Liver (tissue), 9 donors: ENCODE results near the gene NOX3. TPM values are rescaled to one million over a fixed set of nuclear protein-coding genes. Genes with fewer than 3 reads are reported as not detected.

Experiments used
- DNase-seq: peaks from one replicate; pipeline ENCODE4 v3.0.0-alpha.2; 2017; ENCODE audit warnings: low spot score
- H3K27ac ChIP-seq, 2 donors: one replicate each; pipeline ENCODE4 v1.7.0; 2013; ENCODE audit warnings: inconsistent platforms in 2 of 2, low read length in 2 of 2, control low read depth in 1 of 2, low read depth in 1 of 2, mild to moderate bottlenecking in 1 of 2
- H3K27me3 ChIP-seq, 4 donors: one replicate each; pipeline versions ENCODE4 v1.6.1 to v1.7.0; 2013; ENCODE audit warnings: low read length in 3 of 4, inconsistent platforms in 1 of 4, mild to moderate bottlenecking in 1 of 4, moderate library complexity in 1 of 4; ENCODE audit not compliant: control insufficient read depth in 4 of 4, insufficient read depth in 4 of 4
- H3K36me3 ChIP-seq, 4 donors: one replicate each; pipeline versions ENCODE4 v1.6.1 to v1.7.0; 2013; ENCODE audit warnings: low read length in 3 of 4, mild to moderate bottlenecking in 3 of 4, low read depth in 1 of 4, moderate library complexity in 1 of 4; ENCODE audit not compliant: control insufficient read depth in 4 of 4, insufficient read depth in 3 of 4
- H3K4me1 ChIP-seq, 4 donors: one replicate each; pipeline versions ENCODE4 v1.6.1 to v1.7.0; 2013; ENCODE audit warnings: low read length in 3 of 4, mild to moderate bottlenecking in 3 of 4, moderate library complexity in 1 of 4; ENCODE audit not compliant: control insufficient read depth in 4 of 4, insufficient read depth in 4 of 4
- H3K4me3 ChIP-seq, 3 donors: one replicate each; pipeline versions ENCODE4 v1.6.1 to v1.7.0; 2013; ENCODE audit warnings: low read length in 3 of 3, control low read depth in 1 of 3, low read depth in 1 of 3, mild to moderate bottlenecking in 1 of 3
- H3K9ac ChIP-seq, 2 donors: one replicate each; pipeline ENCODE4 v1.7.0; 2013; ENCODE audit warnings: low read length in 2 of 2, mild to moderate bottlenecking in 2 of 2, moderate library complexity in 2 of 2, control low read depth in 1 of 2, low read depth in 1 of 2
- H3K9me3 ChIP-seq, 4 donors: one replicate each; pipeline versions ENCODE4 v1.6.1 to v1.7.0; 2013; ENCODE audit warnings: low read length in 3 of 4; ENCODE audit not compliant: control insufficient read depth in 4 of 4
- CTCF ChIP-seq: fragments of 150-350 bp; IDR thresholded peaks from 2 replicates; pipeline ENCODE4 v1.5.1; 2017; ENCODE audit warnings: improper control_type of control experiment, low read depth, low read length; ENCODE audit not compliant: missing input control
- EGR1 ChIP-seq, 2 donors: IDR thresholded peaks; 2 replicates each; pipeline ENCODE4 v1.6.1; 2016 to 2018; ENCODE audit warnings: antibody characterized with exemption in 2 of 2, low read depth in 2 of 2
- FOXA1 ChIP-seq: IDR thresholded peaks from 2 replicates; pipeline ENCODE4 v1.6.1; 2016; ENCODE audit warnings: antibody characterized with exemption
- FOXA2 ChIP-seq: IDR thresholded peaks from 2 replicates; pipeline ENCODE4 v1.6.1; 2016; ENCODE audit warnings: antibody characterized with exemption
- GABPA ChIP-seq, 2 donors: IDR thresholded peaks in 1 of 2; conservative IDR thresholded peaks in 1 of 2; 2 replicates each; pipeline ENCODE4 v1.6.1; 2016; ENCODE audit warnings: antibody characterized with exemption in 2 of 2, mild to moderate bottlenecking in 1 of 2, moderate library complexity in 1 of 2
- HNF4A ChIP-seq, 2 donors: conservative IDR thresholded peaks; 2 replicates each; pipeline ENCODE4 v1.6.1; 2016; ENCODE audit warnings: antibody characterized with exemption in 2 of 2, mild to moderate bottlenecking in 2 of 2
- HNF4G ChIP-seq: IDR thresholded peaks from 2 replicates; pipeline ENCODE4 v1.6.1; 2016; ENCODE audit warnings: antibody characterized with exemption
- JUND ChIP-seq, 2 donors: IDR thresholded peaks; 2 replicates each; pipeline ENCODE4 v1.6.1; 2016; ENCODE audit warnings: antibody characterized with exemption in 2 of 2
- MAX ChIP-seq: IDR thresholded peaks from 2 replicates; pipeline ENCODE4 v1.6.1; 2016; ENCODE audit warnings: antibody characterized with exemption
- NR2F2 ChIP-seq: IDR thresholded peaks from 2 replicates; pipeline ENCODE4 v1.6.1; 2016; ENCODE audit warnings: antibody characterized with exemption
- RAD21 ChIP-seq, 2 donors: IDR thresholded peaks; 2 replicates each; pipeline ENCODE4 v1.6.1; 2016; ENCODE audit warnings: antibody characterized with exemption in 2 of 2, mild to moderate bottlenecking in 2 of 2
- REST ChIP-seq: IDR thresholded peaks from 2 replicates; pipeline ENCODE4 v1.6.1; 2016; ENCODE audit warnings: antibody characterized with exemption, mild to moderate bottlenecking
- RXRA ChIP-seq, 2 donors: IDR thresholded peaks; 2 replicates each; pipeline ENCODE4 v1.6.1; 2017 to 2018; ENCODE audit warnings: antibody characterized with exemption in 2 of 2, mild to moderate bottlenecking in 1 of 2
- SP1 ChIP-seq: IDR thresholded peaks from 2 replicates; pipeline ENCODE4 v1.6.1; 2018; ENCODE audit warnings: antibody characterized with exemption, mild to moderate bottlenecking
- TAF1 ChIP-seq: conservative IDR thresholded peaks from 2 replicates; pipeline ENCODE4 v1.6.1; 2016; ENCODE audit warnings: antibody characterized with exemption, mild to moderate bottlenecking
- YY1 ChIP-seq: IDR thresholded peaks from 2 replicates; pipeline ENCODE4 v1.6.1; 2016; ENCODE audit warnings: antibody characterized with exemption, mild to moderate bottlenecking
- ZBTB33 ChIP-seq: IDR thresholded peaks from 2 replicates; pipeline ENCODE4 v1.6.1; 2016; ENCODE audit warnings: antibody characterized with exemption
- WGBS: extraction: QIAGEN DNeasy Blood & Tissue Kit; methylation state at CpG from one replicate; pipeline ENCODE4 v1.1.7; 2013; 5-methylcytosine and 5-hydroxymethylcytosine counted together
- polyA plus RNA-seq, 2 donors: library from polyadenylated mRNA; stranded (reverse) in 1 of 2; unstranded in 1 of 2; fragments of 200-250 nt in 1 of 2; fragments of >200 nt in 1 of 2; fragmentation: Nextera tagmentation in 1 of 2; extraction: Ambion mirVana in 1 of 2; gene quantifications; one replicate each; pipeline versions ENCODE4 v1.2.1 to v1.2.3, GENCODE V29; 2013 to 2015
- total RNA-seq, 2 donors: library from RNA; depleted of rRNA; stranded (reverse); fragments of >200 nt; gene quantifications; one replicate each; pipeline ENCODE4 v1.2.3, GENCODE V29; 2014
- TF ChIP-seq, protein P1 (sequence below): IDR thresholded peaks from 2 replicates; pipeline ENCODE4 v1.6.1; 2016; ENCODE audit warnings: antibody characterized with exemption
- donor health status: healthy.
- donor health status: healthy.
- donor health status: healthy.
- donor health status: healthy.
- donor health status: healthy.

Gene NOX3
- total and polyA plus RNA-seq, 4 donors: not detected

DNA sequence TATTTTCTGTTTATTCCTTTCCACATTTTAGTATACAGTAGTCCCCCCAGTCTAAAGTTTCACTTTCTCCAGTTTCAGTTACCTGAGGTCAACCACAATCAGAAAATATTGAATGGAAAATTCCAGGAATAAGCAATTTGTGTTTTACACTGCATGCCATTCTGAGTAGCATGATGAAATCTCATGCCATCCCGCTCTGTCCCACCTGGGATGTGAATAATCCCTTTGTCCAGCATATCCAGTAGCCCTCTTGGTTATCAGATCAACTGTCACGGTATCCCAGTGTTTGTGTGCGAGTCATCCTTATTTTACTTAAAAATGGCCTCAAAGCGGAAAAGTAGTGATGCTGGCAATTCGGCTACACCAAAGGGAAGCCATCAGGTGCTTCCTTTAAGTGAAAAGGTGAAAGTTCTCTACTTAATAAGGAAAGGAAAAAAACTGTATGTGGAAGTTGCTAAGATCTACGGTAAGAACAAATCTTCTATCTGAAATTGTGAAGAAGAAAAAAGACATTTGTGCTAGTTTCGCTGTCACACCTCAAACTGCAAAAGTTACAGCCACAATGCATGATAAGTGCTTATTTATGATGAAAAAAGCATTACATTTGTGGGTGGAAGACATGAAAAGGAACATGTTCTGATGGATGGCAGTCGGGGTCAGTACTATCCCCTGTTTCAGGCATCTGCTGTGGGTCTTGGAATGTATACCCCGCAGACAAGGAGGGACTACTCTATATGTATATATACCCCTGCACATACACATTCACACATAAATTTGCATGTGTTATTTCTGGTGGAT, 11.3 kb downstream of the NOX3 start (continued):
- no peak for TF ChIP-seq CTCF
- no peak for TF ChIP-seq JUND (IDR thresholded peaks at IDR 0.05)

GRCh38 chr6:155443168-155443567, 12.5 kb downstream of the NOX3 start:
- Histone ChIP-seq H3K9ac (no peak overlapping the region), H3K4me3 (no peak overlapping the region), H3K27ac (no peak overlapping the region), H3K9me3 (no peaks in the 10 kb centered on the region), H3K27me3 (peaks cover 0 to 6% (median 0%) of the 10 kb centered on the region in 4 donors), H3K36me3 (no peaks in the 10 kb centered on the region), H3K4me1 (no peaks in the 10 kb centered on the region)
- WGBS: 82% methylated on average over 9 of the region's 9 CpGs
- TF ChIP-seq FOXA2 (no peak), ZBTB33 (no peak), RXRA (IDR thresholded peaks at IDR 0.05) (no peak), YY1 (no peak), CTCF (no peak), EGR1 (IDR thresholded peaks at IDR 0.05; ENCODE audit: low read depth in 2 of 2) (no peak), JUND (IDR thresholded peaks at IDR 0.05) (no peak), TAF1 (no peak), SP1 (no peak), NR2F2 (no peak), MAX (no peak), FOXA1 (no peak), REST (no peak), HNF4A (conservative IDR thresholded peaks at IDR 0.05) (no peak), RAD21 (IDR thresholded peaks at IDR 0.05) (no peak), HNF4G (no peak), GABPA (IDR thresholded peaks at IDR 0.05 in 1 of 2, conservative IDR thresholded peaks at IDR 0.05 in 1 of 2) (no peak)
- TF ChIP-seq, protein P1, sequence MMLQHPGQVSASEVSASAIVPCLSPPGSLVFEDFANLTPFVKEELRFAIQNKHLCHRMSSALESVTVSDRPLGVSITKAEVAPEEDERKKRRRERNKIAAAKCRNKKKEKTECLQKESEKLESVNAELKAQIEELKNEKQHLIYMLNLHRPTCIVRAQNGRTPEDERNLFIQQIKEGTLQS: no peak
- no peak for DNase-seq
